Endometrial microvascular endothelial cells (primary cell): Measurements from ENCODE around the gene RAD54L. TPM values are rescaled to one million over a fixed set of nuclear protein-coding genes. Genes with fewer than 3 reads are reported as not detected.
"Not testable (repeated sequence)": the region's sequence is repeated elsewhere in the genome, so short reads cannot be mapped to it uniquely, and the experiment has no call there.

Source experiments
- in situ Hi-C: cut with HindIII; loops from 2 replicates; pipeline ENCODE4 v1.10.0; 2017; ENCODE audit warnings: low sequenced_read_pairs, low pct_unique_long_range_greater_than_20kb; ENCODE audit errors: inconsistent ontology term
- total RNA-seq: library from RNA; depleted of rRNA; stranded (reverse); fragments of >200 nt; gene quantifications from one replicate; pipeline ENCODE4 v1.2.3, GENCODE V29; 2015; ENCODE audit errors: inconsistent ontology term

The RAD54L gene
- total RNA-seq, 1 donor from 2014 or later: 11.2 TPM

- in situ Hi-C loops: not testable (repeated sequence)
Measured at GRCh38 chr1:46231231-46231630, 16.3 kb upstream of the RAD54L start.

GRCh38 chr1:46236882-46237281, 10.7 kb upstream of the RAD54L start:
- in situ Hi-C loops: no loop called here

DNA sequence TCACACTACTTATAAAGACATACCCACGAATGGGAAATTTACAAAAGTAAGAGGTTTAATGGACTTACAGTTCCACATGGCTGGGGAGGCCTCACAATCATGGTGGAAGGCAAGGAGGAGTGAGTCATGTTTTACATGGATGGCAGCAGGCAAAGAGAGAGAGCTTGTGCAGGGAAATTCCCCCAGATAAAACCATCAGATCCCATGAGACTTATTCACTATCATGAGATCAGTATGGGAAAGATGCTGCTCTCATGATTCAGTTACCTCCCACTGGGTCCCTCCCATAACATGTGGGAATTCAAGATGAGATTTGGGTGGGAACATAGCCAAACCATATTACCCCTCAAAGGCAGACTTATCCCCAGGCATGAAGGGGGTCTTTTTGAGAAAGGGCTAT, 8.7 kb upstream of the RAD54L start:
- in situ Hi-C loops: not testable (repeated sequence)

DNA sequence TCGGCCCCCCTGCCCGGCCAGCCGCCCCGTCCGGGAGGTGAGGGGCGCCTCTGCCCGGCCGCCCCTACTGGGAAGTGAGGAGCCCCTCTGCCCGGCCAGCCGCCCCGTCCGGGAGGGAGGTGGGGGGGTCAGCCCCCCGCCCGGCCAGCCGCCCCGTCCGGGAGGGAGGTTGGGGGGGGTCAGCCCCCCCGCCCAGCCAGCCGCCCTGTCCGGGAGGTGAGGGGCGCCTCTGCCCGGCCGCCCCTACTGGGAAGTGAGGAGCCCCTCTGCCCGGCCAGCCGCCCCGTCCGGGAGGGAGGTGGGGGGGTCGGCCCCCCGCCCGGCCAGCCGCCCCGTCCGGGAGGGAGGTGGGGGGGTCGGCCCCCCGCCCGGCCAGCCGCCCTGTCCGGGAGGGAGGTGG, 5.8 kb upstream of the RAD54L start:
- in situ Hi-C loops: not testable (repeated sequence)

- in situ Hi-C loops: no loop called here
Measured at GRCh38 chr1:46242918-46243317, 4.6 kb upstream of the RAD54L start.

DNA sequence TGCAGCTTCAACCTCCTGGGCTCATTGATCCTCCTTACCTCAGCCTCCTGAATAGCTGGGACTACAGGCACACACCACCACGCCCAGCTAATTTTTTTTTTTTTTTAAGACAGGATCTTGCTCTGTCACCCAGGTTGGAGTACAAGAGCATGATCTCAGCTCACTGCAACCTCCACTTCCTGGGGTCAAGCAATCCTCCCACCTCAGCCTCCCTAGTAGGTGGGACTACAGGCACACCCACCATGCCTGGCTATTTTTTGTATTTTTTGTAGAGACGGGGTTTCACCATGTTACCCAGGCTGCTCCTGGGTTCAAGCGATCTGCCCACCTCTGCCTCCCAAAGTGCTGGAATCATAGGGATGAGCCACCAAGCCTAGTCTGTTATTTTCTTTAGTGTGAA, 3.7 kb upstream of the RAD54L start:
- in situ Hi-C loops: not testable (repeated sequence)

- in situ Hi-C loops: no loop called here
Measured at GRCh38 chr1:46244656-46245371, 2.7 kb upstream of the RAD54L start.

GRCh38 chr1:46246136-46246535, 1.4 kb upstream of the RAD54L start:
- in situ Hi-C loops: not testable (repeated sequence)

DNA sequence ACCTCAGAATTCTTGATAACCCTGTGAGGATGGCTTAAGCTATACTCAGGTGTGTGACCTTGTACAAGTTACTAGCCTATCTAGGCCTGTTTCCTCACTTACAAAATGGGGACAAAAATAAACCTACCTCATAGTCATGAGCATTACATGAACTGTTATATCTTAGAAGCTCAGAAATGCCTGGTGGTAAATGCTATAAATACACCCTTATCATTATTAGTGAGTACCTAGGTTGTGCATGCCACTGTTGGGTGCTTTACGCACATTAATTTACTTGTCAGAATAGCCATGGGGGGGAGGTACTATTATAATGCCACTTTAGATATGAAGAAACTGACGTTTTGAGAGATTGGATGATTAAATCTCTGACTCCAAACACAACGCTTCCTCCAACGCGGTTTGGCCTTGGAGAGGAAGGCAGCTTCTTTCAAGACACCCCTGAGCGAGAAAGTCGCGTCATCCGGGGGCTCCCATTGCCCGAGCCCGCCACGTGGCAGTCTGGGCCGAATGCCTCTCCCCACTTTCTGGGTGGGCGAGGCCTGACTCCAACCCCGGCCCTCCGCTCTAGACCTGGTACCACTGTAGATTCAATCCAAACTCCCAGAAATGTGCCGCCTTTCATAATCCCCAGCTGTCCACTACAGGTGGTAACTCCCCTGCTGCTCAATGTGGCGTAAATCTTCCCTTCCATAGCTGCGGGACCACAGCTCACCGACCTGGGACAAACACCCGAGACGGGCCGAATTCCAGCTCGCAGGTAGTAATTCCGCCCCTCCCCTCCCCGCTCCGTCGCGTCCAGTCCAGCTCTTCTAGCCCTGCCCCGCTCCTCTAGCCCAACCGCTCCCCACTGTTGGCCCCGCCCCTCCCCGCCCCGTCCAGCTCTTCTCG, 771 bp upstream of the RAD54L start:
- in situ Hi-C loops: no loop called here

GRCh38 chr1:46248122-46248920, 758 bp downstream of the RAD54L start:
- in situ Hi-C loops: no loop called here

- in situ Hi-C loops: no loop called here
Measured at GRCh38 chr1:46254668-46255067, 7.1 kb downstream of the RAD54L start.

- in situ Hi-C loops: no loop called here
Measured at GRCh38 chr1:46256523-46256922, 9.0 kb downstream of the RAD54L start.

DNA sequence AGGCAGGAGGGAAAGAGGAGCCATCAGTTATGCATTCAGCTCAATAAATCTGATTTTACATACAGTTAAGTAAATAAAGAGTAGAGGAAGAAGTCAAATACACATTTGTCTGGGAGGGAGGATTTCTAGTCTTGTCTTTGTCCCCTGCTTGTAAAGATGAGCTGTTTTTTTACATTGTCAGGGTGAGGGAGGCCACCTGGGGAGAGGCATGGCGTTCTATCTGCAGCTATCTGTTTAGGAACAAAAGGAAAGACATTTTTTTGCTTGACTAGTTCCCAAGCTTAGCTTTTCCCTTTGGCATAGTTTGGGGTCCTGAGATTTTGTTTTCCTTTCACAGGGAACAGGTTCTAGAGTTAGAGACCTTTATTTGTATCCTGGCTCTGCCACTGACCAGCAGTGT, 14.9 kb downstream of the RAD54L start:
- in situ Hi-C loops: no loop called here

DNA sequence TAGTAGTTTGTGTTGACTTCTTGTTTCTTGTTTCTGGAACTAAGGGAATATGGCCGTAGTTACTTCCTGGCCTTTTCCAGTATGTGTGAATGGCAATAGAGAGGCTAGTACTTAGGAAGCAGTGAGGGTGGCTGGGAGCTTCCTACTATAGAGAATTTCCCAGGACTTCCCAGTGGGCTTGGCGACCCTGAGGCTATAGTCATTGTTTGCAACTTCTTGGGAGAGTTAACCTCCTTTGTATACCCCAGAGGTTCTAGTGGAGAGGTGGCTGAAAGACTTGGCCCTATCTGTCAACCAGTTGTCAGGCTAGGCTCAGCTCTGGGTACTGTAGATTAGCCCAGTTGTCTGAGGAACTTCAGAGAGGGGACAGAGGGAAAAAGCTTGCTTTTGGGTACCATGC, 15.6 kb downstream of the RAD54L start:
- in situ Hi-C loops: no loop called here

DNA sequence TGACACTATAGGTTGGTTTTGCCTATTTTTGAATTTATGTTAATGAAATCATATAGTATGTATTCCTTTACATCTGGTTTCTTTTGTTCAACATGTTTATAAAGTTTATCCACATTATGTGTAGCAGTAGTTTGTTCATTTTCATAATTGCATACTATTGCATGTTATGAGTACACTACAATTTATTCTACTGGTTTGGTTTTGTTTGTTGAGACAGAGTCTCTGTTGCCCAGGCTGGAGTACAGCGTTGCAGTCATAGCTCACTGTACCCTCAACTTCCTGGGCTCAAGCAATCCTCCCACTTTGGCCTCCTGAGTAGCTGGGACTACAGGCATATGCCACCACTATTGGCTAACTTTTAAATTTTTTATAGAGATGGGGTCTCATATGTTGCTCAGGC, 21.0 kb downstream of the RAD54L start:
- in situ Hi-C loops: no loop called here

DNA sequence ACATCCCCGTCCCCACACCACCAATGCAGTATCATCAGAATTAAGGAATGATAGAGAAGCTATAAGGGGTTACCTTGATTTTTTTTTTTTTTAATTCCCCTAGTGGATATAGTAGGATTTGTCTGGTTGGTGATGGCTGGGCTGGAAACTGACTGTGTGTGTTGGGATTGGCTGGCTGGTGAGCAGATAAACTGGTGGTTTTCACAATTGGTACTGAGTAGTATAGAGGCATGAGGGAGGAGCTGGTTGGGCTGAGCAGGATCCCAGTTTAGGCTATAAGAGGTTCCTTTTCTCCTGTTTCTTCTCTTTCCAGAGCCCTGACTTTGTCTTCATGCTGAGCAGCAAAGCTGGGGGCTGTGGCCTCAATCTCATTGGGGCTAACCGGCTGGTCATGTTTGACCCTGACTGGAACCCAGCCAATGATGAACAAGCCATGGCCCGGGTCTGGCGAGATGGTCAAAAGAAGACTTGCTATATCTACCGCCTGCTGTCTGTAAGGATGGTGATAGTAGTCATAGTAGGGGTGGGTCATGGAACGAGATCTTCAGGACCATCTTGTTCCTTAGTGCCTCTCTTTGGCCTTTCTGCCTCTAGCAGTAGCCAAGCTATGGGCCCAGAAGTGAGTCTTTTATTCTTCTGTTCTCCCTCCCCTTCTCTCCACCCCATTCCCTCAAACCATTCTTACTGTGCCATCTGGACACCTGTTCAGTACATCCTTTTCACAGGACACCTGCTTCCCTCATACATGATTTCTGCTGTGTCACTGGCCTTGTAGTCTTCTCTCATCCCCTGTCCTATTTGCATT, 26.9 kb downstream of the RAD54L start:
- in situ Hi-C loops: no loop called here

GRCh38 chr1:46275030-46275337, 27.4 kb downstream of the RAD54L start:
- in situ Hi-C loops: no loop called here

- in situ Hi-C loops: no loop called here
Measured at GRCh38 chr1:46277658-46278373, 30.3 kb downstream of the RAD54L start.
